GM23338 (cell line): ENCODE measurements around the gene ANKRD53. TPM values are rescaled to one million over a fixed set of nuclear protein-coding genes. Genes with fewer than 3 reads are reported as not detected.

Experiments used
- ATAC-seq: fragments of 200-7000 bp; cut with Tn5 transposase; 3 replicates; pipeline ENCODE4 v1.9.1; 2020
- DNase-seq: peaks from one replicate; pipeline ENCODE4 v3.0.0-alpha.2; 2015; ENCODE audit warnings: low spot score
- H2AFZ ChIP-seq: fragments of 200-600 bp; sonication (generic); 2 replicates; pipeline ENCODE4 v1.8.0; 2016; ENCODE audit warnings: antibody characterized with exemption, mild to moderate bottlenecking, moderate library complexity
- H3F3A ChIP-seq: fragments of 200-600 bp; sonication (generic); replicated peaks from 2 replicates; pipeline ENCODE4 v1.8.0; 2017; ENCODE audit warnings: antibody characterized with exemption, mixed run types, low read depth
- H3K27ac ChIP-seq: fragments of 200-600 bp; sonication (generic); 2 replicates; pipeline ENCODE4 v1.6.1; 2016; ENCODE audit warnings: low read depth
- H3K27me3 ChIP-seq: fragments of 200-600 bp; sonication (generic); 2 replicates; pipeline ENCODE4 v1.8.0; 2016; ENCODE audit warnings: mild to moderate bottlenecking, mixed run types, moderate library complexity; ENCODE audit not compliant: insufficient read depth
- H3K36me3 ChIP-seq: fragments of 200-600 bp; sonication (generic); 2 replicates; pipeline ENCODE4 v1.8.0; 2016; ENCODE audit warnings: mild to moderate bottlenecking; ENCODE audit not compliant: insufficient read depth
- H3K4me1 ChIP-seq: fragments of 200-600 bp; sonication (generic); 2 replicates; pipeline ENCODE4 v1.8.0; 2016; ENCODE audit warnings: mild to moderate bottlenecking, moderate library complexity; ENCODE audit not compliant: insufficient read depth
- H3K4me2 ChIP-seq: fragments of 200-600 bp; sonication (generic); 2 replicates; pipeline ENCODE4 v1.7.1; 2017; ENCODE audit warnings: mixed run types
- H3K4me3 ChIP-seq: fragments of 200-600 bp; sonication (generic); 2 replicates; pipeline ENCODE4 v1.6.1; 2016; ENCODE audit warnings: mixed run types
- H3K79me2 ChIP-seq: fragments of 200-600 bp; sonication (generic); replicated peaks from 2 replicates; pipeline ENCODE4 v1.8.0; 2017; ENCODE audit warnings: mild to moderate bottlenecking; ENCODE audit not compliant: insufficient read depth
- H3K9me2 ChIP-seq: fragments of 200-600 bp; sonication (generic); 2 replicates; pipeline ENCODE4 v1.8.0; 2017; ENCODE audit not compliant: insufficient read depth
- H4K20me1 ChIP-seq: fragments of 200-600 bp; sonication (generic); replicated peaks from 2 replicates; pipeline ENCODE4 v1.8.0; 2017; ENCODE audit warnings: mild to moderate bottlenecking; ENCODE audit not compliant: insufficient read depth
- H3K27ac Mint-ChIP-seq: 2 replicates; pipeline ENCODE4 v1.8.0; 2020; ENCODE audit warnings: inconsistent platforms, mild to moderate bottlenecking, moderate library complexity, mixed read lengths
- H3K27me3 Mint-ChIP-seq: 3 replicates; pipeline ENCODE4 v1.8.0; 2022; ENCODE audit warnings: low read depth, mild to moderate bottlenecking, moderate library complexity, mixed read lengths, inconsistent platforms; ENCODE audit not compliant: insufficient read depth, poor library complexity
- H3K36me3 Mint-ChIP-seq: 3 replicates; pipeline ENCODE4 v1.8.0; 2021; ENCODE audit warnings: low read depth, mild to moderate bottlenecking, inconsistent platforms, moderate library complexity, mixed read lengths
- H3K4me1 Mint-ChIP-seq: 3 replicates; pipeline ENCODE4 v1.8.0; 2020; ENCODE audit warnings: mild to moderate bottlenecking, inconsistent platforms, mixed read lengths
- H3K4me3 Mint-ChIP-seq: 3 replicates; pipeline ENCODE4 v1.8.0; 2021; ENCODE audit warnings: moderate library complexity, mild to moderate bottlenecking, inconsistent platforms, mixed read lengths
- H3K9me3 Mint-ChIP-seq: 3 replicates; pipeline ENCODE4 v1.8.0; 2020; ENCODE audit warnings: moderate library complexity, mild to moderate bottlenecking, inconsistent platforms, mixed read lengths
- CTCF ChIP-seq, 2 experiments: fragments of 200-600 bp in 1 of 2; sonication (generic) in 1 of 2; conservative IDR thresholded peaks; 2 replicates each; pipeline versions ENCODE4 v1.5.1 to v1.6.1; 2016 to 2017; ENCODE audit warnings: antibody characterized with exemption in 2 of 2, low read depth in 2 of 2, mild to moderate bottlenecking in 2 of 2, moderate library complexity in 1 of 2
- EZH2phosphoT487 ChIP-seq: fragments of 200-600 bp; sonication (generic); IDR thresholded peaks from one replicate; pipeline ENCODE4 v1.8.1; 2018; ENCODE audit warnings: antibody characterized with exemption; ENCODE audit not compliant: unreplicated experiment
- JUNB ChIP-seq: IDR thresholded peaks from one replicate; pipeline ENCODE4 v1.6.1; 2016; ENCODE audit warnings: antibody characterized with exemption; ENCODE audit not compliant: unreplicated experiment
- NANOG ChIP-seq: IDR thresholded peaks from 2 replicates; pipeline ENCODE4 v1.6.1; 2016; ENCODE audit warnings: antibody characterized with exemption, borderline replicate concordance
- POLR2AphosphoS5 ChIP-seq: IDR thresholded peaks from 2 replicates; pipeline ENCODE4 v1.6.1; 2016; ENCODE audit warnings: antibody characterized with exemption, low read depth
- STAT1 ChIP-seq: IDR thresholded peaks from one replicate; pipeline ENCODE4 v1.6.1; 2016; ENCODE audit warnings: antibody characterized with exemption; ENCODE audit not compliant: unreplicated experiment
- ZNF114 ChIP-seq: fragments of 250-450 bp; sonication (Bioruptor Pico); IDR thresholded peaks from 2 replicates; pipeline ENCODE4 v1.5.0; 2020; ENCODE audit warnings: mild to moderate bottlenecking, moderate library complexity
- polyA plus RNA-seq: library from polyadenylated mRNA; unstranded; fragments of >200 nt; fragmentation: Nextera tagmentation; extraction: Ambion mirVana; gene quantifications from 2 replicates; pipeline ENCODE4 v1.2.1, GENCODE V29; 2016
- total RNA-seq: library from RNA; depleted of rRNA; stranded (reverse); fragments of >200 nt; shearing (Covaris generic); gene quantifications from 2 replicates; pipeline ENCODE4 v1.2.3, GENCODE V29; 2014
- TF ChIP-seq, protein P1 (sequence below): IDR thresholded peaks from one replicate; pipeline ENCODE4 v1.6.1; 2018; ENCODE audit warnings: antibody characterized with exemption; ENCODE audit not compliant: unreplicated experiment

ANKRD53 gene
- total and polyA plus RNA-seq, 2 experiments from 2014 or later = 0.32 to 0.73 TPM

DNA sequence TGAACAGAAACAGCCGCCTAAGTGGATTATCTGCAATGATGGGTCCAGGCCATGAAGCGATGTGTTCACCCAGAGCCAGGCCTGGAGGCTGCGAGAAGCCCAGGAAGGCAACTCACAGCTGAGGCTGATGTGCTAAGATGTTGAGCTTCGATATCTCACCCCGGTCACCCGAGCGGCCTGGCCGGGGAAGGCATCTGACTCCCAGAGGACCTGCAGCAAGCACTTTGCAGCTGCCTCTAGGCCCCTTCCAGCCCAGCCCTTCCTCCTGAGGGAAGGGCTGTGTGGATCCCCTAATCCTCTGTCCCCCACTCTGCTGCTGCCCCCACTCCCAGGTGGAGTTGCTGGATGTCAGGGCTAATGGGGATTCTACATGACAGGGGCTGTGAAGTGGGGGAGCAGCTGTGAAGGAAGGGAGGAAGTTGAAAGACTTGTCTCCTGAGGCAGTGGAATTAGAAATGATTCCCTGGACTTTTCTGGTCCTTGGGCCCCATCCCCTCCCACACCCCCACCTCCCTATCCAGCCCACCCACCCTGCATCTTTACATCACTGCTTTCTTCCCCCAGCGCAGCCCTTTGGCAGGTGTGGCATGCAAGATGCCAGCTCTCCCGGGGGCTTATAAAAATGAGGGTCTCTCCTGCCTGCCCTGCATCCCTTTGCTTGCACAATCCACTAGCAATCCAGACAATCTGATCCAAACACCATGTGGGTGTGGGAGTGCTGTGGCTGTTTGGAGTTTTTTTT lies 38.4 kb upstream of the ANKRD53 start:
- no peak for DNase-seq
- no peak overlapping the region for H3K4me3 Mint-ChIP-seq

More for the DNA sequence above, 38.4 kb upstream of the ANKRD53 start:
- Histone ChIP-seq H3K9me2 (no peaks in the 10 kb centered on the region), H3F3A (no peaks in the 10 kb centered on the region), H3K27me3 (peaks cover 66% of the 10 kb centered on the region), H3K36me3 (no peaks in the 10 kb centered on the region), H4K20me1 (no peaks in the 10 kb centered on the region), H3K79me2 (no peaks in the 10 kb centered on the region), H3K4me1 (peaks cover 30% of the 10 kb centered on the region), H3K4me2 (no peak overlapping the region; the same call in 1 of the 2 replicates), H2AFZ (no peak overlapping the region), H3K4me3 (no peak overlapping the region), H3K27ac (no peak overlapping the region)
- Mint-ChIP-seq H3K9me3 (no peaks in the 10 kb centered on the region), H3K4me1 (peaks cover 45% of the 10 kb centered on the region), H3K36me3 (no peaks in the 10 kb centered on the region), H3K27ac (no peak overlapping the region), H3K27me3 (peaks cover 64% of the 10 kb centered on the region)
- TF ChIP-seq POLR2AphosphoS5 (no peak), CTCF (conservative IDR thresholded peaks at IDR 0.05; ENCODE audit: low read depth in 2 of 2) (no peak), NANOG (no peak), ZNF114 (CRISPR knock-in tag) (no peak), JUNB (no peak), STAT1 (no peak), EZH2phosphoT487 (no peak)
- TF ChIP-seq, protein P1, sequence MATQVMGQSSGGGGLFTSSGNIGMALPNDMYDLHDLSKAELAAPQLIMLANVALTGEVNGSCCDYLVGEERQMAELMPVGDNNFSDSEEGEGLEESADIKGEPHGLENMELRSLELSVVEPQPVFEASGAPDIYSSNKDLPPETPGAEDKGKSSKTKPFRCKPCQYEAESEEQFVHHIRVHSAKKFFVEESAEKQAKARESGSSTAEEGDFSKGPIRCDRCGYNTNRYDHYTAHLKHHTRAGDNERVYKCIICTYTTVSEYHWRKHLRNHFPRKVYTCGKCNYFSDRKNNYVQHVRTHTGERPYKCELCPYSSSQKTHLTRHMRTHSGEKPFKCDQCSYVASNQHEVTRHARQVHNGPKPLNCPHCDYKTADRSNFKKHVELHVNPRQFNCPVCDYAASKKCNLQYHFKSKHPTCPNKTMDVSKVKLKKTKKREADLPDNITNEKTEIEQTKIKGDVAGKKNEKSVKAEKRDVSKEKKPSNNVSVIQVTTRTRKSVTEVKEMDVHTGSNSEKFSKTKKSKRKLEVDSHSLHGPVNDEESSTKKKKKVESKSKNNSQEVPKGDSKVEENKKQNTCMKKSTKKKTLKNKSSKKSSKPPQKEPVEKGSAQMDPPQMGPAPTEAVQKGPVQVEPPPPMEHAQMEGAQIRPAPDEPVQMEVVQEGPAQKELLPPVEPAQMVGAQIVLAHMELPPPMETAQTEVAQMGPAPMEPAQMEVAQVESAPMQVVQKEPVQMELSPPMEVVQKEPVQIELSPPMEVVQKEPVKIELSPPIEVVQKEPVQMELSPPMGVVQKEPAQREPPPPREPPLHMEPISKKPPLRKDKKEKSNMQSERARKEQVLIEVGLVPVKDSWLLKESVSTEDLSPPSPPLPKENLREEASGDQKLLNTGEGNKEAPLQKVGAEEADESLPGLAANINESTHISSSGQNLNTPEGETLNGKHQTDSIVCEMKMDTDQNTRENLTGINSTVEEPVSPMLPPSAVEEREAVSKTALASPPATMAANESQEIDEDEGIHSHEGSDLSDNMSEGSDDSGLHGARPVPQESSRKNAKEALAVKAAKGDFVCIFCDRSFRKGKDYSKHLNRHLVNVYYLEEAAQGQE = no peak
- no peak for ATAC-seq
